WTC11 (cell line): ENCODE results near the gene TMEM158. TPM values are rescaled to one million over a fixed set of nuclear protein-coding genes. Genes with fewer than 3 reads are reported as not detected.

ENCODE experiments used
- ATAC-seq: fragments of 200-7000 bp; cut with Tn5 transposase; 2 replicates; pipeline ENCODE4 v1.10.0; 2021; ENCODE audit warnings: mild to moderate bottlenecking, moderate library complexity
- CTCF ChIA-PET: fragments of 300-600 bp; sonication (Branson Sonifier 250); formaldehyde crosslinking; loops from one replicate; lab custom pipeline; 2021; ENCODE audit warnings: antibody characterized with exemption; lab: Charles Lee
- POLR2A ChIA-PET: fragments of 350-600 bp; sonication (Branson Sonifier 250); formaldehyde crosslinking; loops from one replicate; lab custom pipeline; 2021; ENCODE audit warnings: antibody characterized with exemption; lab: Charles Lee
- DNase-seq: peaks from one replicate; pipeline ENCODE4 v3.0.0; 2021; ENCODE audit warnings: low spot score
- H3K27ac Mint-ChIP-seq: 2 replicates; pipeline ENCODE4 v1.8.0; 2021; ENCODE audit warnings: mixed read lengths
- H3K27me3 Mint-ChIP-seq: 2 replicates; pipeline ENCODE4 v1.8.0; 2021; ENCODE audit warnings: low read depth, mild to moderate bottlenecking, moderate library complexity, mixed read lengths
- H3K36me3 Mint-ChIP-seq: 2 replicates; pipeline ENCODE4 v1.8.0; 2021; ENCODE audit warnings: mixed read lengths
- H3K4me1 Mint-ChIP-seq: 2 replicates; pipeline ENCODE4 v1.8.0; 2022; ENCODE audit warnings: mixed read lengths
- H3K4me3 Mint-ChIP-seq: 2 replicates; pipeline ENCODE4 v1.8.0; 2021; ENCODE audit warnings: mild to moderate bottlenecking, moderate library complexity, mixed read lengths
- H3K9me3 Mint-ChIP-seq: 2 replicates; pipeline ENCODE4 v1.8.0; 2021; ENCODE audit warnings: mixed read lengths
- AFF4 ChIP-seq: sonication (generic); formaldehyde crosslinking; IDR thresholded peaks from 2 replicates; pipeline ENCODE4 v1.8.1; 2023; ENCODE audit warnings: mild to moderate bottlenecking, missing genetic modification reagents, borderline replicate concordance
- ATF1 ChIP-seq: sonication (generic); formaldehyde crosslinking; IDR thresholded peaks from 2 replicates; pipeline ENCODE4 v1.8.1; 2023; ENCODE audit warnings: mild to moderate bottlenecking, moderate library complexity, missing genetic modification reagents
- E2F1 ChIP-seq: sonication (generic); formaldehyde crosslinking; IDR thresholded peaks from 2 replicates; pipeline ENCODE4 v1.8.0; 2022; ENCODE audit warnings: mild to moderate bottlenecking, missing genetic modification reagents
- E2F5 ChIP-seq: sonication (generic); formaldehyde crosslinking; IDR thresholded peaks from 2 replicates; pipeline ENCODE4 v1.8.1; 2022; ENCODE audit warnings: mild to moderate bottlenecking, moderate library complexity, missing genetic modification reagents
- ESRRA ChIP-seq: sonication (generic); formaldehyde crosslinking; IDR thresholded peaks from 2 replicates; pipeline ENCODE4 v1.8.1; 2022; ENCODE audit warnings: mild to moderate bottlenecking, missing genetic modification reagents, borderline replicate concordance
- FOXP4 ChIP-seq: sonication (generic); formaldehyde crosslinking; IDR thresholded peaks from 2 replicates; pipeline ENCODE4 v1.8.0; 2022; ENCODE audit warnings: mild to moderate bottlenecking, missing genetic modification reagents
- GTF2I ChIP-seq: fragments of 250-450 bp; sonication (Bioruptor Pico); conservative IDR thresholded peaks from 2 replicates; pipeline ENCODE4 v1.4.0; 2021; ENCODE audit warnings: mild to moderate bottlenecking
- NR3C1 ChIP-seq: sonication (generic); formaldehyde crosslinking; conservative IDR thresholded peaks from 2 replicates; pipeline ENCODE4 v1.8.1; 2023; ENCODE audit warnings: low read depth, mild to moderate bottlenecking, missing genetic modification reagents
- PRRX2 ChIP-seq: fragments of 250-450 bp; sonication (Bioruptor Pico); IDR thresholded peaks from 2 replicates; pipeline ENCODE4 v1.8.0; 2021; ENCODE audit warnings: mild to moderate bottlenecking
- TCF7 ChIP-seq: sonication (generic); formaldehyde crosslinking; IDR thresholded peaks from 2 replicates; pipeline ENCODE4 v1.8.0; 2022; ENCODE audit warnings: mild to moderate bottlenecking, low read depth, missing genetic modification reagents, moderate library complexity
- USF1 ChIP-seq: sonication (generic); formaldehyde crosslinking; IDR thresholded peaks from 2 replicates; pipeline ENCODE4 v1.8.0; 2022; ENCODE audit warnings: mild to moderate bottlenecking, missing genetic modification reagents
- ZBTB43 ChIP-seq: sonication (generic); formaldehyde crosslinking; IDR thresholded peaks from 2 replicates; pipeline ENCODE4 v1.8.1; 2023; ENCODE audit warnings: mild to moderate bottlenecking, missing genetic modification reagents
- ZMAT4 ChIP-seq: fragments of 250-450 bp; sonication (Bioruptor Pico); IDR thresholded peaks from 2 replicates; pipeline ENCODE4 v1.9.0; 2021; ENCODE audit warnings: mild to moderate bottlenecking
- ZNF232 ChIP-seq: sonication (generic); formaldehyde crosslinking; IDR thresholded peaks from 2 replicates; pipeline ENCODE4 v1.8.0; 2022; ENCODE audit warnings: mild to moderate bottlenecking, missing genetic modification reagents
- ZNF263 ChIP-seq: sonication (generic); formaldehyde crosslinking; IDR thresholded peaks from 2 replicates; pipeline ENCODE4 v1.8.1; 2022; ENCODE audit warnings: low read depth, mild to moderate bottlenecking, moderate library complexity, missing genetic modification reagents
- ZNF423 ChIP-seq: fragments of 250-450 bp; sonication (Bioruptor Pico); IDR thresholded peaks from 2 replicates; pipeline ENCODE4 v2.1.2; 2022; ENCODE audit warnings: mild to moderate bottlenecking, moderate library complexity
- ZNF532 ChIP-seq: fragments of 250-450 bp; sonication (Bioruptor Pico); IDR thresholded peaks from 2 replicates; pipeline ENCODE4 v1.9.0; 2021; ENCODE audit warnings: mild to moderate bottlenecking, borderline replicate concordance
- total RNA-seq: library from RNA; stranded (reverse); gene quantifications from 3 replicates; pipeline ENCODE4 v1.2.3, GENCODE V29; 2021

The TMEM158 gene
- total RNA-seq, 1 experiment from 2014 or later = 17.9 TPM

- TF ChIP-seq ESRRA (CRISPR knock-in tag) (no peak), E2F5 (CRISPR knock-in tag) (no peak), USF1 (no peak), AFF4 (CRISPR knock-in tag) (no peak)
Measured at GRCh38 chr3:45208586-45208985, 17.5 kb downstream of the TMEM158 start (continued).

GRCh38 chr3:45207446-45207845 lies 18.6 kb downstream of the TMEM158 start:
- peaks cover 7% of the 10 kb centered on the region for H3K4me1 Mint-ChIP-seq
- H3K9me3 Mint-ChIP-seq = no peaks in the 10 kb centered on the region
- peaks cover 2% of the 10 kb centered on the region for H3K27me3 Mint-ChIP-seq
- no peak overlapping the region for H3K4me3 Mint-ChIP-seq
- no peaks in the 10 kb centered on the region for H3K36me3 Mint-ChIP-seq
- no peak for ATAC-seq
- no peak for DNase-seq
- CTCF ChIA-PET = interaction anchor here (0.6 to 5.5 kb wide), 2 partner anchors 126 to 165 kb away, joined by 3 to 113 read pairs; no protein-coding TSS in a partner anchor
- no peak overlapping the region for H3K27ac Mint-ChIP-seq
- TF ChIP-seq FOXP4 (CRISPR knock-in tag) = no peak
- no peak for TF ChIP-seq ZNF232
- TF ChIP-seq TCF7 (CRISPR knock-in tag) = no peak
- no peak for TF ChIP-seq ZMAT4
- TF ChIP-seq PRRX2 (CRISPR knock-in tag) = no peak
- no peak for TF ChIP-seq GTF2I (CRISPR knock-in tag)
- TF ChIP-seq ATF1 (CRISPR knock-in tag) = no peak
- TF ChIP-seq USF1 = no peak
- no peak for TF ChIP-seq ZNF423 (CRISPR knock-in tag)
- TF ChIP-seq NR3C1 = no peak
- TF ChIP-seq ZBTB43 (CRISPR knock-in tag) = no peak
- TF ChIP-seq ZNF263 (CRISPR knock-in tag) = no peak
- no peak for TF ChIP-seq ZNF532 (CRISPR knock-in tag)
- TF ChIP-seq E2F1 = no peak
- TF ChIP-seq, all 79 proteins: peak for 0
- POLR2A ChIA-PET = no interaction called here
